GM21529 (cell line): Measurements from ENCODE around the gene ZNF20.

Experiments used
- ATAC-seq: cut with Tn5 transposase; IDR thresholded peaks from one replicate; pipeline ENCODE4 v1.9.1; 2021; ENCODE audit not compliant: unreplicated experiment

ZNF20 gene

DNA sequence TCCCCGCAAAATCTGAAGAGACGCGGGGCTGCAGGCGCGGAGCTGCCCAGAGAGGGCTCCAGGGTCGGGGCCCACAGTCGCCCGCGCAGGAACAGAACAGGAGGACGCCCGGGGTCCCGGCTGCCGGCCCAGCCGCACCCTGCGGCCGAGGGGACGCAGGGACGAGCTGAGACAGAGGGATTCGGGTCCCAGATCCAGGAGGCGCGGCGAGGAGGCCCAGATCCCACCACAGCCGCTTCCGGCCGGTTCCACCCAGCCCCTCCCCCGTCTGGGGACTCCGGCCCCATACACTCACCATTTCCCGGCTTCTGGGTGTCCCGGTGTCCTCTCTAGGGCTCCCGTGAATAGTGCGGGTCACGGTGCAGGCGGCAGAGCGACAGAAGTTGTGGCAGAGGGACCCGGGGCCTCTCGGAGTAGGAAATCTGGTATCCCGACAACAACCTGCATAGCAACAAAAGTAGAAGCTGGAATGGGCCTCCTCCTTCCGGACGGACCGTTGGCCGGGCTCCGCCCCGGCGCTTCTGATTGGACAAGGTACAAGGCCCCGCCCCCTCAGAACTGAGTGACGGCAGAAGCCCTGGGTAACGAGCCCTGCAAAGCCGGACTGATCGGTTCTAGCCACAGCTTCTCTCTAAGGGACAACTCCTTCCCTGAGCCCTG, at the start of gene ZNF20:
Gene ZNF20, minus strand, starts transcription at position 466 of the 660 bp plus-strand sequence. Its CDS starts 168 bp downstream, at position 298.
- ATAC-seq = peak; percentile 87

DNA sequence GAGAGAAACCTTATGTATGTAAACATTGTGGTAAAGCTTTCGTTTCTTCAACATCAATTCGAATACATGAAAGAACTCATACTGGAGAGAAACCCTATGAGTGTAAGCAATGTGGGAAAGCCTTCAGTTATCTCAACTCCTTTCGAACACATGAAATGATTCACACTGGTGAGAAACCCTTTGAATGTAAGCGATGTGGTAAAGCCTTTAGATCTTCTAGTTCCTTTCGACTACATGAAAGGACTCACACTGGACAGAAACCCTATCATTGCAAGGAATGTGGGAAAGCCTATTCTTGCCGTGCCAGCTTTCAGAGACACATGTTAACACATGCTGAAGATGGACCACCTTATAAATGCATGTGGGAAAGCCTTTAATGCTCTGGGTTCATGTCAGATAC, 47.5 kb upstream of the ZNF20 start:
- no peak for ATAC-seq

DNA sequence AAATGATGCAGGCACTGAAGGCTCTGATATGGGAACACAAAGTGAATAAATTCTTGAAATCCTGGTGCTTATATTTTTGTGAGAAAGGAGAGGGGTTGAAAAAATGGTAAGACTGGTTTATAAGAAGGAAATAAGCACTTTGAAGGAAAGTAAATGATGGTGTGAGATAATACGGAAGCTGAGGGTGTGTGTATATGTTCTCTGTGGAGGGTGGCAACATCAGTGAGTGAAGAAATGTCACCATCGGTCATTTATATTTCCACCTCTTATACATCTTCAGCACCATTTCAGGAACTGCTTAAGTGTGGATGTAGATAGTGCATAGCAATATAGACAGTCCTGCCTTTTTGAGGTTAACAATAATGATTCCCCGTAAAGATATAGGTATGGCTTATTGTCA, 40.2 kb upstream of the ZNF20 start:
- no peak for ATAC-seq

DNA sequence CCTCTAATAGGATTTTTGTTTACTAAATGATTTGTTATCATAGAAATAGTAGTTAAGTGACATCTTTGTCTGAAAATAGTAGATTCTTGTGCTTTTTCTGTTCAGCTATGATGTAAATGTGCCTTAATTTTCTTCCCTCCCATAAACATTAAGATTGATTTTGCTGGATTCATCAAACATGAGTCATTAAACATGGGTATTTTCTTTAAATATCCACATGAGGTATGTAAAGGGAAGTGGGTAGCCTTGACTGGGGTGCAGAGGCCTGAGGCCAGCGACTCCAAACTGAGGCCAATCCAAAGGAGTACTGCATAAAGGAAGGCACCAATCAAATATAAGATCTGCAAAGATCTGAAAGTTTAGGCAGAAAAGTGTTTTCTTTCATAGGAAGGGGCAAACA, 26.5 kb upstream of the ZNF20 start:
- ATAC-seq = no peak

DNA sequence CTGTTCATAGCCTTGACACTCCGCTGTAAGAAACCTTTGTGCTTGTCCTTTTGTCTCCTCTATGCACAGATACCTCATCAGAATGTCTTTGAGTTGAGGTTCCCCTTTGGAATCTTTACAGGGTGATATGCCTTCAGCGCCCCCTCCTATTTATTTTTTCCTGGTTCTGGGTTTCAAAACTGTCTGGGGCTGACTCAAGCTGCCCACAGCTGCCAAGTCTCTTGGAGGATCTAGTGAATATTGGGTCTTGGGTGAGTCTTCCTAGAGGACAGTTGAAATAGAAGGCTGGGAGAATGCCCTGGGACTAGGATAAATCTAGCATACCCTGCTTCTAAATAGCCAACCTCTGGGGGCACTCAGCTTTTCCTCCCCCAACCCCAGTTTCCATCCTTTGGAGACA, 23.7 kb upstream of the ZNF20 start:
- no peak for ATAC-seq

DNA sequence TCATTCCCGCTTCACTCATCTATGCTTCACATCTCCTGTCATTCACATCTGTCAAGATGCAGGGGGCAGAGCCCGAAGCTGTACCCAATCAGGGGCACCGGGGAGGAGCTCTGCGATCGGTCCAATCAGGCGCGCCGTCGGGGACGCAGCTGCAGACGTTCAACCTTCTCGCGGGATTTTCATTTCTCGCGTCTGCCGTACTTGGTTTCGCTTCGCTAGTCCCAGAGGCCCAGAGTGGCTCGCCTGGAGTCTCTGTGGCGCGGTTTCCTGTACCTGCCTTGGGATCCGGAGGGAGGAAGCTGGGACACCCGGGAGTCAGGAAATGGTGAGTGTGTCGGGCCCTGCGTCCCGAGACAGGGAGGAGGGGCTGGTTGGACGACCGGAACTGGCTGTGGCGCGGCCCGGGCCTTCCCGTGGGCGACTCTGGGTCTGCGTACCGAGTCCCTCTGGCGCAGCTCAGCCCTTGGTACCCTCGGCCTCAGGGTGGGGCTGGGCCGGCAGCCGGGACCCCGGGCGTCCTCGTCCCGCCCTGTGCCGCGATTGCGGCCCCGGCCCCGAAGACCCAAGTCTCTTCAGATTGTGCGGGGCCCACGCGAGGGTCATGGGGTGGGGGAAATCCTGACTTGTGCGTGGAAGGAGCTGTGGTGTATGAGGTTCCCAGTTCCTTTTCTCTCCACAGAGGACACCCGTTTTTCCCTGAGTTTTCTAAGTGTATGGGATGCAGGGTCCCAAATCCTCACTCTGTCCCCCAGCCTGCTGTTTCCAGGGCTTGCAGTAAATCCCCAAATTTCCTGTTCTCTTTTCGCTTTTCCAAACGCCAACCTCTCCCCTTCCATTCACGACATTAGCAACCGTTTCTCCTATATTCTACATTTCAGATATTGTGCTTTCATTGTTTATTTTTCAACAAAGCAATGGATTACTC, 23.0 kb upstream of the ZNF20 start, which contains the start of gene ZNF136:
Gene ZNF136, plus strand, starts transcription at position 215 of the 925 bp plus-strand sequence. Its CDS starts 108 bp downstream, at position 323.
- peak; percentile 97 for ATAC-seq

DNA sequence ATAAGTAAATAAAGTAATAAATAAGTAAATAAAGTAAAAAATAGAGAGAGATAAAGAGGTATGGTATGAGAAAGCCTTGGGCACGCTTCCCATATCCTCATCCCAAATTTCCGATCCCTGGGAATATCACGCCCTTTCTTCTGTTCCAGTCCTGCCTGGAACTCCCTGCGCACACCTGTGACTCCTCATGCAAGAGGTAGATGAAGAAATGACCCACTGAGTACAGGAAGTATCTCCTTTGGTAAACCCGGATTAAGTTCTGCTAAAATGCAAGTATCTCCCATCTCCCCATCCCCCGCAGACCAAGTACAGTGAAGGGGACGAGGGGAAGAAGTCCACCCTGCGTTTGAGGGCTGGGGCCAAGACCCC, 22.3 kb upstream of the ZNF20 start:
- no peak for ATAC-seq

DNA sequence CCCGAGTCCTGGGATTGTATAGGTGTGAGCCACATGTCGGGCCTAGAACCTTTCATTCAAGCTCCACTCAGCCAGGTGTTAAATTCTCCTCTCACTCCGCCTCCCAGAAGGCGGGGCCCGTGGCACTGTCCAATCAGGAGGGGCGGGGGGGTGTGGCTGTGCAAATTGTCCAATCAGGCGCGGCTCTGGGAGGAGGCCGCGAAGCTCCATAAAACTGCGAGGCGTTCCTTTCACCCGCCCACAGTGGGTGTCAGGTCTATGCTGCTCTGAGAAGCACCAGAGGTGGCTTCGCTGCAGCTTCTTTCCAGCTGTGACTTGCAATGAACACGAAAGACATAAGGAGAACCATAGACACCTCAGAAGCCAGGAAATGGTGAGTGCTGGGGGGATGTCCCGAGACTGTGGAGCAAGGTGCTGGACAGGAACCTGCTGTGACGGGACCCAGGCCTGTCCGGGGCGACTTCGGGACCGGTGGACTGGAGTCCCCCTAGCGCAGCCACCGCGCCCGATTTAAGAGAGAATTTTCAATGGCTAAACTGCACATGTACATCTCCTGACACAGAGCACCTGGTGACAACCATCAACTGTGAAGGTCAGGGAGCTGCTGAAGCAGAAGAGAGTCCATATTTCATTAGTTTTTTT, 19.7 kb upstream of the ZNF20 start:
- ATAC-seq = no peak

DNA sequence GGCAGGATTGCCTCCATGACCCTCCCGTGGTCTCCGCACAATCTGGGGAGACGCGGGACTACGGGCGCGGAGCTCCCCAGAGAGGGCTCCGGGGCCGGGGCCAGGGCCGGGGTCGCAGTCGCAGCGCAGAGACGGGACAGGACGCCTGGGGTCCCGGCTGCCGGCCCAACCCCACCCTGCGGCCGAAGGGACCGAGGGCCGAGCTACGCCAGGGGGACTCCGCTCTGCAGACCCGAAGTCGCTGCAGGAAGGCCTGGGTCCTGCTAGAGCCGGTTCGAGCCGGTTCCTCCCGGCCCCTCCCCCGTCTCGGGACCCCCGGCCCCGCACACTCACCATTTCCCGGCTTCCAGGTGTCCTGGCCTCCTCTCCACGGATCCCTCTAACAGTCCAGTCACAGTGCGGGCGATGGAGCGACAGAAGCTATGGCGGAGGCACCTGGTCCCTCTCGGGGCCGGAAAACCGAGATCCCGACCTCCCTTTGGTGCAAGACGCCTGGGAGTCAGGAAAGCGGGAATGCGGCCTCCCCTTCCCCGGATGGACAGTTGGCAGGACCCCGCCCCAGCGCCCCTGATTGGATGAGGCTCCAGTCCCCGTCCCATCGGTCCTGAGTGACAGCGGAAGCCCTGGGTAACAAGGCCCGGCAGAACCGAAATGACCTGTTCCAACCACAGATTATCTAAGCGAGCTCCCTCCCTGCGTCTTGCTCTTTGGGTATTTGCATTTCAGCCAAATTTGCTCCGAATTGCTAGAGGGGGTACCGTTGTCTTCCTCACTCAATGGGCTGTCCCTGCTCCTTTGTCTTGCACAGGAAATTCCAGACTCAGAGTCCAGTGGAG, 16.3 kb upstream of the ZNF20 start, which contains the start of gene ZNF625:
Gene ZNF625, minus strand, starts transcription at position 512 of the 836 bp plus-strand sequence. Its CDS starts 176 bp downstream, at position 336.
- ATAC-seq = peak; percentile 70

DNA sequence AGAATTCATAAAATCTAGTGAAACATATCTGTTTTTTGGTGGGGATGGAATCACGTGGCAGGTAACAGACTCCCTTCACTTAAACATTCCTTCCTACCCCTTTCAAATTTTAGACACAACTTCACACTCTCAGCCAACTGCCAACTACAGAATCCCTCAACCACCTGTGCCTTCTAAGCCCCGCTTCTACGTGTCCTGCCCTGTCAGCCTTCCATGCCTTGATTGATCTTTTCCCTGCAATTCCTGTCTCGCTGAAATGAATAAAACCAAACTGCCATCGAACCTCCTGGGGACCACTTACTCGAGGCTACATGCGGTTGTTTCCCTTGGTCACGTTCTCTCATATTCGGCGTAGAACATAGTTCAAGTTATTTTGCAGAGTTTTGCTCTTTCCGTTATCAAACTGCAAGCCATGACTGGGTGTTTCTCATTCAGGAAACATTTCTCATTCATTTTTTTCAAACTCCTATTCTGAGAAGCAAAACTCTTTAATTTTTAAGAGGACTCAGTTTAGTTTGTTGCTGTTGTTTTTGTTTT, 15.2 kb upstream of the ZNF20 start:
- ATAC-seq = no peak

DNA sequence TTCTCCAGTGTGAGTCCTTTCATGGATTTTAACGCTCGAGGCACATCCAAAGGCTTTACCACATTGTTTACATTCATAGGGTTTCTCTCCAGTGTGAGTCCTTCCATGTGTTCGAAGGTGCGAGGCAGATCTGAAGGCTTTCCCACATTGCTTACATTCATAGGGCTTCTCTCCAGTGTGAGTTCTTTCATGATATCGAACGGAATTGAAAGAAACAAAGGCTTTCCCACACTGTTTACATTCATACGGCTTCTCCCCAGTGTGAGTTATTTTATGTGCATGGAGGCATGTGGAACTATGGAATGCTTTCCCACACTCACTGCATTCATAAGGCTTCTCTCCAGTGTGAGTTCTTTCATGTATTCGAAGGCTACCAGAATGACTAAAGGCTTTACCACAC, 5.2 kb upstream of the ZNF20 start:
- ATAC-seq = no peak

DNA sequence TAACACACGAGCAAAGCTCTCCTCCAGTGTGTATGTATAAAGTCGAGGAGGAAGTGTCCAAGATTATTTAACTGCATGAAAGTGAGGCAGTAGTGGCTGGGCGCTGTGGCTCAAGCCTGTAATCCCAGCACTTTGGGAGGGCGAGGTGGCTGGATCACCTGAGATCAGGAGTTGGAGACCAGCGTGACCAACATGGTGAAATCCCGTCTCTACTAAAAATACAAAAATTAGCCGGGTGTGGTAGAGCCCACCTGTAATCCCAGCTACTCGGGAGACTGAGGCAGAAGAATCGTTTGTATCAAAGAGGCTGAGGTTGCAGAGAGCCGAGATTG, 1.2 kb upstream of the ZNF20 start:
- ATAC-seq = no peak

DNA sequence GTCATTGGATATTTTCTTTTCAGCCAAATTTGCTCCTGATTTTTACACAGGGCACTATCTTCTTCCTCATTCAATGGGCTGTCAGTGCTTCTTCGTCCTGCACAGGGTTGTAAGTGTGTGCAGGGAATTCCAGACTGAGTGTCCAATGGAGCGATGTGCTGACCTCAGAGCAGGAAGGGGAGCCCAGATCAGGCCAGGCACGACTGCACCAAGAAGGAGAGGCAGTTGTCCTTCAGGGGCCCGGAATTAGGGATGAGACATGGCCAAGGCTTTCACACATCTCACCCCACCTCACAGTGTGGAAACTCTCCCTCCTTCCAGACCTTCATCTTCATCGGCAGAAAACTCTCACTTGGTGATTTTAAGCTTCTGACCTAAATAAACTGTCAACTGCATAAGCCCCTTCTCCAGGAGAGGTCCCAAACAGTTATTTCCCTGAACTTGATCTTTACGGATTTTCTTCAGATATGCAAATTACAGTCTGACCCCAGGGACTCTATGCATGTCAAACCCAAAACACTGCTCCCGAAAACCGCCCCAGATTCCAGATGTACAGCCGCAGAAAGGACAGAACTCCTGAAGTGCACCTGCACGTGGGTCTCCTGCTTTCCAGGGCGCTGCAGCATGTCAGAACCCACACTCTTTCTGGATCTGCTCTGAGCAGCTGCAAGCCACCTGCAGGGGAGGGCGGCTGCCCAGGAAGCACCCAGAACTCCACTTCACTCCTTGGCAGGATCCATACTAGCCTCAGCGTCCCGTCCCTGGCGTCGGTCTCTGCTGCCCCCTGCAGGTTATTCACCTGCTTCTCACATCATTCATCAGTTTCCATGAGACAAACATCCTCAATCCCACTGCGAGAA, 625 bp upstream of the ZNF20 start:
- peak; percentile 12 for ATAC-seq

DNA sequence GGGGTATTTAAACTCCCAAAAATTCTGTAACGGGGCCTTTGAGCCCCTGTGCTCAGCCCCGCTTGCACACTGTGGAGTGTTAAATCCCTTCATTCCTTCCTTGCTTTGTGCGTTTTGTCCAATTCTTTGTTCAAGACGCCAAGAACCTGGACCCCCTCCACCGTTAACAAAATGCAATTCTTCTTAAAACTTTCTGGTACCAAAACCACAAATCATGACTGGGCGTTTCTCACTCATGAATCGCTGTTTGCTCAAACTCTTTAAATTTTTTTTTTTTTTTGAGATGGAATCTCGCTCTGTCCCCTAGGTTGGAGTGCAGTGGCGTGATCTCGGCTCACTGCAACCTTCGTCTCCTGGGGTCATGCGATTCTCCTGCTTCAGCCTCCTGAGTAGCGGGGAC, 881 bp downstream of the ZNF20 start:
- no peak for ATAC-seq

DNA sequence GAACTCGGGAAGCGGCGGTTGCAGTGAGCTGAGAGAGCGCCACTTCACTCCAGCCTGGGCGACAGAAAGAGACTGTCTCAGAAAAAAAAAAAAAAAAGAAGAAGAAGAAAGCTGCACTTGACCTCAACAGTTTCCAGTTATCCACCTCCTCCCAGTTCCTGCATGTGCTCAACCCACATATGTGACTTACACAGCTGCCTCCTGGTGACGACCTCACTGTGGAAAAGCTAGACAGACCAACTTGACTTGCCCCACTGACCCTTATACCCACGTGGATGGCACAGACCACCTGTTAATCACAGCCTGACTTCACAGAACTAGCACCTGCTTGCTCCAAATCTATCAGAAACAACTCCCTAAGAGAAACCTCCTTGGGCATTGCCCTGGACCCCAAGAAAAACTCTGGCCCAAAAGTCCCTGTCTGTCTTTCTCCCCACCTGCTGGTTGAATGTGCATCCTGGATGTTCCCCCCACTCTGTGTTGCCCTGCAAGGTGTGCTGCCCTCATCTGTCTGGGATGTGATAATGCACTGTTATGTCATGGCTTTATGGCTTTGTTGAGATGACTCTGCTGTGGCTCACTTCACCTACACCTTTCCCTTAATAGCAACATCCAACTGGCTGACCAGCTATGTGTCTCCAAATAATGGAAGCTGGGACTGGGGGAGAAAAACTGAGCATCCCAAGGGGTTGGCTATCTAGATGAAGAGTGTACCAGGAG, 2.8 kb downstream of the ZNF20 start:
- ATAC-seq = no peak

DNA sequence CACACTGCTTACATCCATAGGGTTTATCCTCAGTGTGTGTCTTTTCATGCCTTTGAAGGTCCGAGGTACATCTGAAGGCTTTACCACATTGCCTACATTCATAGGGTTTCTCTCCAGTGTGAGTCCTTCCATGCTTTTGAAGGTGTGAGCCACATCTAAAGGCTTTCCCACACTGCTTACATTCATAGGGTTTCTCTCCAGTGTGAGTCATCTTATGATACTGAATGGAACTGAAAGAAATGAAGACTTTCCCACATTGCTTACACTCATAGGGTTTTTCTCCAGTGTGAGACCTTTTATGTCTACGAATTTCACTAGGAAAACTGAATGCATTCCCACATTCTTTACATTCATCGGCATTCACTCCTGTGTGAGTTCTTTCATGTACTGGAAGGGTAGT, 7.1 kb downstream of the ZNF20 start:
- no peak for ATAC-seq

DNA sequence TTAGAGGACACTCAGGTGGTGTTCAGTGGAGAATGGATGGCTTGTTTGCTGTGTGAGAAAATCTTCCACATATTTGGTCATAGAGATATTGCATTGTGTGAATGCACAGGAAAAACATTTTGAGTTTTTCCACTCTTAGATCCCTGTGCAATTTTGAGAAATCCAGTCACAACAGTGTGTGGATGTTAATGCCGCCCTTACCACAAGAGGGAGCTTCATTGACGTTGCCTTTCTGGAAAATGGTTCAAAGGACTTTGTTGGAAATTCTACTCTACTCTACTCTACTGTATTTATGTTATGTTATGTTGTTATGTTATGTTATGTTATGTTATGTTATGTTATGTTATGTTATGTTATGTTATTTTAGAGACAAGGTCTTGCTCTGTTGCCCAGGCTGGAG, 13.4 kb downstream of the ZNF20 start:
- no peak for ATAC-seq

DNA sequence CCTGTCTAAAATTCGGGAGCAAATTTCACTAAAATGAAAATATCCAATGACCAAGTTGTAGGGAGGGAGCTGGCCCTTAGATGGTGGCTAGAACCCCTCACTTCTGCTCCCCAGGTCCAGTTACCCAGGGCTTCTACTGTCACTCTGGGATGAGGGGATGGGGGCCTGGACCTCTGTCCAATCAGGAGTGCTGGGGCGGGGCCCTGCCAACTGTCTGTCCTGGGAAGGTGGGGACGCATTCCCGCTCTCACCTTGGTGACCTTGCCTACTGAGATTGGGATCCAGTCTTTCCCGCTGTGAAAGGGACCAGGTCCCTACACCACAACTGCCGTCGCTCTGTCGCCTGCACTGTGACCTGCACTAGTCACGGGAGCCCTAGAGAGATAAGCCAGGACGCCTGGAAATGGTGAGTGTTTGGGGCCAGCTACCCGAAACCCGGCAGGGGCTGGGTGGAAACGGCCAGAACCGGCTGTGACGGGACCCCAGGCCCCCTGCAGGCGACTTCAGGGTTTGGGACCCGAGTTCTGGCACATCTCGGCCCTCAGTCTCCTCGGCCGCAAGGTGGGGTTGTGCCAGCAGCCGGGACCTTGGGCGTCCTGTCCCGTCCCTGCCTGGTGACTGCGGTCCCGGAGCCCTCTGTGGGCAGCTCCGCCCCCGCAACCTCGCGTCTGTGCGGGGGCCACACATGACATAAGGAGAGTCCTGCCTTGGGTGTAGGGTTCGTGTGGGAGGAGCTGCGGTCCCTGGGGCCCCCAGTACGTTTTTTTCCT, 22.8 kb downstream of the ZNF20 start:
- no peak for ATAC-seq
